CD4-positive, alpha-beta T cell treated with Interleukin-1 beta for 1 hour (primary cell): ENCODE measurements around the gene PRKAG2.

Experiments used
- DNase-seq, 2 donors: peaks; one replicate each; pipeline ENCODE4 v3.0.0-alpha.2; 2020 to 2022

PRKAG2 gene

GRCh38 chr7:151814400-151815009 lies 62.4 kb downstream of the PRKAG2 start:
- DNase-seq: no peak

- no peak for DNase-seq
These were observed 62.9 kb downstream of the PRKAG2 start for GRCh38 chr7:151813997-151814396.

- DNase-seq: no peak
These were observed 63.5 kb downstream of the PRKAG2 start for GRCh38 chr7:151813445-151813844.

GRCh38 chr7:151812967-151813366 lies 63.9 kb downstream of the PRKAG2 start:
- DNase-seq: no peak

- no peak for DNase-seq
These were observed 66.3 kb downstream of the PRKAG2 start for GRCh38 chr7:151810441-151811232.

GRCh38 chr7:151809864-151810170 lies 67.1 kb downstream of the PRKAG2 start:
- DNase-seq: no peak

GRCh38 chr7:151809146-151809863 lies 67.6 kb downstream of the PRKAG2 start:
- no peak for DNase-seq

- DNase-seq: peak in 1 of 2 donors; percentile 57
These were observed 68.3 kb downstream of the PRKAG2 start for GRCh38 chr7:151808400-151809145.

GRCh38 chr7:151807846-151808245 lies 69.1 kb downstream of the PRKAG2 start:
- DNase-seq: peak in 1 of 2 donors; percentile 54

GRCh38 chr7:151806952-151807775 lies 69.8 kb downstream of the PRKAG2 start:
- no peak for DNase-seq

GRCh38 chr7:151806204-151806603 lies 70.7 kb downstream of the PRKAG2 start:
- peak in 1 of 2 donors; percentile 33 for DNase-seq

- no peak for DNase-seq
These were observed 71.7 kb downstream of the PRKAG2 start for GRCh38 chr7:151805191-151805590.

- DNase-seq: no peak
These were observed 72.2 kb downstream of the PRKAG2 start for GRCh38 chr7:151804756-151805155.

- DNase-seq: no peak
These were observed 73.1 kb downstream of the PRKAG2 start for GRCh38 chr7:151803841-151804240.

- no peak for DNase-seq
These were observed 74.5 kb downstream of the PRKAG2 start for GRCh38 chr7:151802469-151802846.

- no peak for DNase-seq
These were observed 75.0 kb downstream of the PRKAG2 start for GRCh38 chr7:151801782-151802468.

- DNase-seq: no peak
These were observed 75.6 kb downstream of the PRKAG2 start for GRCh38 chr7:151801291-151801690.

- DNase-seq: no peak
These were observed 76.1 kb downstream of the PRKAG2 start for GRCh38 chr7:151800861-151801260.

GRCh38 chr7:151800391-151800790 lies 76.5 kb downstream of the PRKAG2 start:
- DNase-seq: no peak

GRCh38 chr7:151799506-151799905 lies 77.4 kb downstream of the PRKAG2 start:
- no peak for DNase-seq

- DNase-seq: no peak
These were observed 78.0 kb downstream of the PRKAG2 start for GRCh38 chr7:151798851-151799448.
